Neural cell (in vitro differentiated cells): ENCODE measurements around the gene ZNF536. TPM values are rescaled to one million over a fixed set of nuclear protein-coding genes. Genes with fewer than 3 reads are reported as not detected.

Experiments
- H2AFZ ChIP-seq: fragments of 200-600, 300-800 bp; sonication (generic), shearing (Covaris generic); 2 replicates; pipeline ENCODE4 v1.6.0; 2014; ENCODE audit warnings: low read depth, mild to moderate bottlenecking, antibody characterized with exemption, low read length, moderate library complexity
- H3F3A ChIP-seq: fragments of 200-600 bp; shearing (Covaris generic); 2 replicates; pipeline ENCODE4 v1.6.1; 2016; ENCODE audit warnings: mild to moderate bottlenecking, moderate library complexity, mixed read lengths, antibody characterized with exemption, low read length; ENCODE audit not compliant: insufficient read depth, poor library complexity, severe bottlenecking
- H3K27ac ChIP-seq: fragments of 200-600, 300-800 bp; sonication (generic), shearing (Covaris generic); 2 replicates; pipeline ENCODE4 v1.5.1; 2014; ENCODE audit warnings: mild to moderate bottlenecking, low read length, moderate library complexity
- H3K27me3 ChIP-seq: fragments of 300-800, 200-600 bp; sonication (generic), shearing (Covaris generic); 2 replicates; pipeline ENCODE4 v1.6.0; 2014; ENCODE audit warnings: mild to moderate bottlenecking, low read depth, low read length, moderate library complexity; ENCODE audit not compliant: insufficient read depth
- H3K36me3 ChIP-seq: fragments of 300-800, 200-600 bp; sonication (generic), shearing (Covaris generic); 2 replicates; pipeline ENCODE4 v1.5.1; 2014; ENCODE audit warnings: mild to moderate bottlenecking, antibody characterized with exemption, low read length, moderate library complexity; ENCODE audit not compliant: insufficient read depth
- H3K4me2 ChIP-seq: fragments of 300-800, 200-600 bp; sonication (generic), shearing (Covaris generic); 2 replicates; pipeline ENCODE4 v1.6.0; 2014; ENCODE audit warnings: mild to moderate bottlenecking, low read length
- H3K4me3 ChIP-seq: fragments of 300-800, 200-600 bp; sonication (generic), shearing (Covaris generic); 2 replicates; pipeline ENCODE4 v1.5.1; 2014; ENCODE audit warnings: mild to moderate bottlenecking, low read length, moderate library complexity
- H3K79me2 ChIP-seq: fragments of 200-600 bp; shearing (Covaris generic); replicated peaks from 2 replicates; pipeline ENCODE4 v1.6.0; 2014; ENCODE audit warnings: mild to moderate bottlenecking, low read length, moderate library complexity; ENCODE audit not compliant: insufficient read depth
- H3K9ac ChIP-seq: fragments of 300-800, 200-600 bp; sonication (generic), shearing (Covaris generic); 2 replicates; pipeline ENCODE4 v1.6.1; 2016; ENCODE audit warnings: mild to moderate bottlenecking, low read length, mixed read lengths
- H3K9me2 ChIP-seq: fragments of 200-600 bp; shearing (Covaris generic); 2 replicates; pipeline ENCODE4 v1.6.1; 2016; ENCODE audit warnings: mild to moderate bottlenecking, low read length, mixed read lengths; ENCODE audit not compliant: insufficient read depth
- H3K9me3 ChIP-seq: fragments of 200-600, 300-800 bp; sonication (generic), shearing (Covaris generic); 2 replicates; pipeline ENCODE4 v1.6.1; 2016; ENCODE audit warnings: mild to moderate bottlenecking, mixed run types, low read length, moderate library complexity, mixed read lengths
- H4K20me1 ChIP-seq: fragments of 200-600 bp; shearing (Covaris generic); 2 replicates; pipeline ENCODE4 v1.6.1; 2016; ENCODE audit warnings: mild to moderate bottlenecking, mixed run types; ENCODE audit not compliant: insufficient read depth
- CTCF ChIP-seq: fragments of 450-650 bp; IDR thresholded peaks from 2 replicates; pipeline ENCODE4 v1.5.1; 2014; ENCODE audit warnings: antibody characterized with exemption, mild to moderate bottlenecking, moderate library complexity; ENCODE audit not compliant: poor library complexity, severe bottlenecking
- EP300 ChIP-seq: fragments of 450-650 bp; conservative IDR thresholded peaks from 2 replicates; pipeline ENCODE4 v1.6.1; 2014; ENCODE audit warnings: antibody characterized with exemption, mild to moderate bottlenecking, moderate library complexity; ENCODE audit not compliant: poor library complexity, severe bottlenecking
- EZH2 ChIP-seq: fragments of 200-600, 300-800 bp; shearing (Covaris generic), sonication (generic); IDR thresholded peaks from 2 replicates; pipeline ENCODE4 v1.6.1; 2014; ENCODE audit warnings: antibody characterized with exemption, low read length, borderline replicate concordance, mild to moderate bottlenecking; ENCODE audit not compliant: insufficient read depth, poor library complexity, severe bottlenecking
- MXI1 ChIP-seq: fragments of 450-650 bp; conservative IDR thresholded peaks from 2 replicates; pipeline ENCODE4 v1.6.1; 2014; ENCODE audit warnings: antibody characterized with exemption, mild to moderate bottlenecking; ENCODE audit not compliant: poor library complexity, severe bottlenecking
- POLR2AphosphoS5 ChIP-seq: IDR thresholded peaks from 2 replicates; pipeline ENCODE4 v1.6.1; 2012
- RAD21 ChIP-seq: fragments of 450-650 bp; conservative IDR thresholded peaks from 2 replicates; pipeline ENCODE4 v1.6.1; 2014; ENCODE audit warnings: antibody characterized with exemption, mild to moderate bottlenecking, moderate library complexity
- REST ChIP-seq: IDR thresholded peaks from 2 replicates; pipeline ENCODE4 v1.6.1; 2012; ENCODE audit warnings: borderline replicate concordance
- SMC3 ChIP-seq: fragments of 450-650 bp; conservative IDR thresholded peaks from 2 replicates; pipeline ENCODE4 v1.6.1; 2014; ENCODE audit warnings: antibody characterized with exemption, mild to moderate bottlenecking, moderate library complexity; ENCODE audit not compliant: poor library complexity
- TAF1 ChIP-seq: IDR thresholded peaks from 2 replicates; pipeline ENCODE4 v1.6.1; 2012; ENCODE audit warnings: low read depth
- polyA plus RNA-seq: library from polyadenylated mRNA; depleted of rRNA; stranded (reverse); fragments of >200 nt; gene quantifications from 2 replicates; pipeline ENCODE4 v1.2.3, GENCODE V29; 2014

ZNF536 gene
- polyA plus RNA-seq, 1 donor from 2014 or later, result 13.9 TPM

GRCh38 chr19:30525383-30525782 lies 153.2 kb downstream of the ZNF536 start:
- TF ChIP-seq TAF1, result no peak
- no peak for TF ChIP-seq REST
- no peak for TF ChIP-seq MXI1
- TF ChIP-seq POLR2AphosphoS5, result no peak
- TF ChIP-seq RAD21, result no peak
- no peak for TF ChIP-seq EZH2
- no peak for TF ChIP-seq EP300
- no peak for TF ChIP-seq CTCF
- TF ChIP-seq SMC3, result no peak
- Histone ChIP-seq H3K36me3 (no peaks in the 10 kb centered on the region), H2AFZ (no peak overlapping the region), H3K27ac (no peak overlapping the region), H3K4me3 (no peak overlapping the region), H3F3A (no peaks in the 10 kb centered on the region), H3K9ac (no peak overlapping the region), H3K4me2 (no peak overlapping the region), H3K27me3 (no peaks in the 10 kb centered on the region), H3K79me2 (no peaks in the 10 kb centered on the region), H4K20me1 (no peaks in the 10 kb centered on the region), H3K9me2 (no peaks in the 10 kb centered on the region), H3K9me3 (no peaks in the 10 kb centered on the region)

- H3K9me3 ChIP-seq, result no peaks in the 10 kb centered on the region
- H3K27ac ChIP-seq, result no peak overlapping the region
- no peak overlapping the region for H3K4me3 ChIP-seq
- H3K36me3 ChIP-seq, result no peaks in the 10 kb centered on the region
- H3K79me2 ChIP-seq, result no peaks in the 10 kb centered on the region
- H3K4me2 ChIP-seq, result no peak overlapping the region
- H2AFZ ChIP-seq, result no peak overlapping the region
- no peaks in the 10 kb centered on the region for H3K9me2 ChIP-seq
- no peaks in the 10 kb centered on the region for H4K20me1 ChIP-seq
- H3K9ac ChIP-seq, result no peak overlapping the region
- no peaks in the 10 kb centered on the region for H3F3A ChIP-seq
- H3K27me3 ChIP-seq, result no peaks in the 10 kb centered on the region
- TF ChIP-seq RAD21 (no peak), SMC3 (no peak), POLR2AphosphoS5 (no peak), TAF1 (no peak), CTCF (no peak), EZH2 (no peak), MXI1 (no peak), EP300 (no peak), REST (no peak)
Measured at GRCh38 chr19:30528919-30529318, 156.7 kb downstream of the ZNF536 start.
